Right lobe of liver (tissue), 6 donors: ENCODE data around the gene TRAF3. TPM values are rescaled to one million over a fixed set of nuclear protein-coding genes. Genes with fewer than 3 reads are reported as not detected.

Experiments
- ATAC-seq, 4 donors: fragments of 200-7000 bp; cut with Tn5 transposase; one replicate each; pipeline ENCODE4 v1.9.1; 2020; ENCODE audit warnings: mild to moderate bottlenecking in 4 of 4, moderate library complexity in 4 of 4
- DNase-seq, 3 donors: peaks; one replicate each; pipeline ENCODE4 v3.0.0-alpha.2; 2020
- H3K27ac ChIP-seq, 3 donors: fragments of 200-600 bp; one replicate each; pipeline ENCODE4 v1.8.0; 2022
- H3K27me3 ChIP-seq, 2 donors: fragments of 200-600 bp; one replicate each; pipeline ENCODE4 v1.8.0; 2022
- H3K36me3 ChIP-seq, 4 donors: fragments of 200-600 bp; sonication (generic) in 1 of 4; one replicate each; pipeline versions ENCODE4 v1.5.1 to v1.8.0; 2017 to 2022; ENCODE audit warnings: control low read depth in 1 of 4
- H3K4me1 ChIP-seq, 4 donors: fragments of 200-600 bp; sonication (generic) in 1 of 4; one replicate each; pipeline versions ENCODE4 v1.5.1 to v1.8.0; 2017 to 2022; ENCODE audit warnings: control low read depth in 1 of 4
- H3K4me3 ChIP-seq, 3 donors: fragments of 200-600 bp; one replicate each; pipeline ENCODE4 v1.8.0; 2022
- H3K9me3 ChIP-seq, 4 donors: fragments of 200-600 bp; sonication (generic) in 1 of 4; one replicate each; pipeline versions ENCODE4 v1.5.1 to v1.8.0; 2017 to 2022; ENCODE audit warnings: control low read depth in 1 of 4
- POLR2A ChIP-seq: fragments of 450-650 bp; IDR thresholded peaks from one replicate; pipeline ENCODE4 v1.6.1; 2017; ENCODE audit warnings: antibody characterized with exemption, mild to moderate bottlenecking
- WGBS: methylation state at CpG from one replicate; pipeline ENCODE4 v1.1.6; 2018; ENCODE audit warnings: low coverage, low lambda C conversion rate; ENCODE audit not compliant: insufficient coverage; ENCODE audit errors: missing lambda C conversion rate; 5-methylcytosine and 5-hydroxymethylcytosine counted together
- intact Hi-C, 2 donors: fragments of 100-400 bp; cut with DNase I; formaldehyde crosslinking; loops; one replicate each; pipeline versions ENCODE4 v1.11.2 to v1.14.1; 2022
- total RNA-seq, 6 experiments: library from RNA; depleted of rRNA in 2 of 6; stranded (reverse); fragments of >200 nt in 2 of 6; fragmentation: NEBNext Ultra II Directional in 3 of 6; extraction: Animal tissue kit (Norgen Biotek cat#: 25700) in 3 of 6; gene quantifications; one replicate each; pipeline versions ENCODE4 v1.1.0 to v1.2.4, GENCODE V29; 2016 to 2023
- TF ChIP-seq, protein P1 (sequence below), 4 donors: fragments of 200-600 bp in 3 of 4; fragments of 450-650 bp in 1 of 4; IDR thresholded peaks; one replicate each; pipeline versions ENCODE4 v1.5.1 to v1.8.0; 2016 to 2022; ENCODE audit warnings: antibody characterized with exemption in 4 of 4, mild to moderate bottlenecking in 2 of 4
- donor health status: DM: no; HTN: yes; CAD: no.
- donor health status: DM: no; HTN: no; CAD: no.
- donor health status: DM: no; HTN: no; CAD: no.
- donor health status: DM: no; HTN: yes; CAD: no.
- donor health status: DM: no; HTN: yes; CAD: no.

The TRAF3 gene
- total RNA-seq, 6 experiments from 2014 or later: 5.6 to 10.5 (median 8.3) TPM

DNA sequence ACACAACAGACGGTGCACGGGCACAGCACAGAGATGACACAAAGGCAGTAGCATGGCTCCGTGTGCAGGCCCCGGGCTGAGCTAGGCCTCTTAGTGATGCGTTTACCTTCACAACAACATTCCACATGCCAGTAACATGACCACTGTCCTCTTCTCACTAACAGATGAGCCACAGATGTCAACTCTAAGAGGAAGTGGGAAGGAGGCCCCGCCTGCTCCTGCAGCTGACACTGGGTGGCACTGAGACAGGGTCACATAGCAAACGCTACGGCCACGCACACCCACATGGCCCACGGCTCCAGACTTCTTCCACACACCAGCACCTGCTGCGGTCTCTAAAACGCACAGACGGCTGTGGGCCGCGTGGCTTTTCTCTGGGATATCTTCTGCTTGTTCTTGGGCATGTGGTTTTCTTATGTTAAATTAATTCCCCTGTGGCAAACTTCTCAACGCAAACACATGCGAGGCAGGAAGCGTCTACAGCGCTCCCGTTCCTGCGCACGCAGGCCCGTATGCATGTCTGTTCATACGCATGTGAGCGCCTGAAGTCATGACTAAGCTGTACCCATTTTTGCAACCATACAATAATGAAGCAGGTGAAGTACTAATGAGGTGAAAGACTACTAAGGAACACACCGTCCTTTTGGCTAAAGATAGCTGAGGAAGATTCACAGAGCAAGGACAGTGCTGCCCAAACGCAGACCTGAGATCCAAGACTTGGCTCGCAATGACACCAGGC lies 172.0 kb downstream of the TRAF3 start:
- intact Hi-C loops: no loop called here
- H3K36me3 ChIP-seq: peaks cover 9 to 88% (median 45%) of the 10 kb centered on the region in 4 donors
- H3K27ac ChIP-seq: no peak overlapping the region
- H3K9me3 ChIP-seq: no peaks in the 10 kb centered on the region
- no peak overlapping the region for H3K4me3 ChIP-seq
- peak in 3 of 4 donors; percentile 10 to 17 (median 11) for ATAC-seq
- TF ChIP-seq, protein P1, sequence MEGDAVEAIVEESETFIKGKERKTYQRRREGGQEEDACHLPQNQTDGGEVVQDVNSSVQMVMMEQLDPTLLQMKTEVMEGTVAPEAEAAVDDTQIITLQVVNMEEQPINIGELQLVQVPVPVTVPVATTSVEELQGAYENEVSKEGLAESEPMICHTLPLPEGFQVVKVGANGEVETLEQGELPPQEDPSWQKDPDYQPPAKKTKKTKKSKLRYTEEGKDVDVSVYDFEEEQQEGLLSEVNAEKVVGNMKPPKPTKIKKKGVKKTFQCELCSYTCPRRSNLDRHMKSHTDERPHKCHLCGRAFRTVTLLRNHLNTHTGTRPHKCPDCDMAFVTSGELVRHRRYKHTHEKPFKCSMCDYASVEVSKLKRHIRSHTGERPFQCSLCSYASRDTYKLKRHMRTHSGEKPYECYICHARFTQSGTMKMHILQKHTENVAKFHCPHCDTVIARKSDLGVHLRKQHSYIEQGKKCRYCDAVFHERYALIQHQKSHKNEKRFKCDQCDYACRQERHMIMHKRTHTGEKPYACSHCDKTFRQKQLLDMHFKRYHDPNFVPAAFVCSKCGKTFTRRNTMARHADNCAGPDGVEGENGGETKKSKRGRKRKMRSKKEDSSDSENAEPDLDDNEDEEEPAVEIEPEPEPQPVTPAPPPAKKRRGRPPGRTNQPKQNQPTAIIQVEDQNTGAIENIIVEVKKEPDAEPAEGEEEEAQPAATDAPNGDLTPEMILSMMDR (IDR thresholded peaks at IDR 0.05): no peak
- TF ChIP-seq POLR2A: no peak
- no peaks in the 10 kb centered on the region for H3K27me3 ChIP-seq
- peaks cover 0 to 10% (median 1%) of the 10 kb centered on the region in 4 donors for H3K4me1 ChIP-seq
- 88% methylated on average over 15 of the region's 28 CpGs for WGBS
- DNase-seq: no peak

DNA sequence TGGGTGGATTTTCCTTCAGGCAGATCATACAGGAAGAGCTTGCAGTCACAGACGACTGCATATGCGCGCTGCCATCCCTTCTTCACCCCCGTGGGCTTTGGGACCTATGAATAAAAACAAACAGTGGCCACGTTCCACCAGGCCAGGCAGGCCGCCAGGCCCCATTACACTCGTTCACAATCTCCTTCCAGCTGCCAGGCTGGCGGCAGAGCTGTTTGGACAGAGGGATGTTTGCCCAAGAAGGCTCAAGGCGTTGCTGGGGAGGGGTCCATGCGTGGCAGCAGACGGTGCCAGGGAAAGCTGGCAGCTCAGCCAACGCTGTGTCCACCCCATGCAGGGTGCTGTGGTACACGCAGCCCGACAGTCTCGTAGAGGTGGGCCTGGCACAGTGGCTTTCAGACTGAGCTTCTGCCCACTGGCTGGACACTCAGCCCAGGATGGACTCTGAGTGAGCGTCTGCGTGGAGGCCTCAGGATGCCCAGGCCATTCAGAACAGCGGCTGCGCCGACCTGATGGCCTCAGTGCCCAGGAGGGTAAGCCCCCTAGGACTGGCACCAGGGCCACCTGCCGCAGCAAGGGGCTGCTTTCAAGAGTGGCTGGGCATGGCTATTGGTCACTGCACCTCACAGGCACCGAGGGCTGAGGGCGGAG lies 172.7 kb downstream of the TRAF3 start:
- Histone ChIP-seq H3K36me3 (peaks cover 9 to 88% (median 48%) of the 10 kb centered on the region in 4 donors), H3K4me1 (peaks cover 0 to 10% (median 1%) of the 10 kb centered on the region in 4 donors), H3K27ac (no peak overlapping the region), H3K9me3 (no peaks in the 10 kb centered on the region), H3K4me3 (no peak overlapping the region), H3K27me3 (no peaks in the 10 kb centered on the region)
- DNase-seq (peak in 2 of 3 donors; percentile 66 to 79), ATAC-seq (peak; percentile 67 to 85 (median 81))
- TF ChIP-seq POLR2A: no peak
- TF ChIP-seq, protein P1 (IDR thresholded peaks at IDR 0.05): no peak
- 0% methylated on average over 3 of the region's 23 CpGs for WGBS
- intact Hi-C loops: no loop called here

DNA sequence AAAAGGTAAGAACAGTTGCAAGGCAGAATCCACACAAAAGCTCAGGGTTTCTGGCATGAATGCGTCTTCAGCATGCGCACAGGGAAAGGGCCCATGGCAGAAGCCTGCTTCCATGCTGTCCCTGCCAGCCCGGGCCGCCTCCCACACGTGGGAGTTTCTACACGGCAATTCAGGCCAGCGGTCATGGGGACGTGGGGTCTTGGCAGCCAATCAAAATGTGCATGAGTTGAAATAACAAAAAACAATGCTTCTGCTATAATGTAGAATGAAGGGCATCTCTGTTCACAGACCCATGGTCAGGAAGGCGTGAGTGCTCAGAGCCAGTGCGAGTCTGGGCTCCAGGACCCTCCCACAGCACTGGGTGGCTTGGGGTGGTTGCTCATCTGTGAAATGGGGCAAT lies 173.8 kb downstream of the TRAF3 start:
- intact Hi-C loops: no loop called here
- 72% methylated on average over 4 of the region's 10 CpGs for WGBS
- DNase-seq (no peak), ATAC-seq (no peak)
- Histone ChIP-seq H3K4me1 (peaks cover 0 to 10% (median 1%) of the 10 kb centered on the region in 4 donors), H3K27me3 (no peaks in the 10 kb centered on the region), H3K36me3 (peaks cover 9 to 80% (median 41%) of the 10 kb centered on the region in 4 donors), H3K4me3 (no peak overlapping the region), H3K27ac (no peak overlapping the region), H3K9me3 (no peaks in the 10 kb centered on the region)
- TF ChIP-seq POLR2A: no peak
- TF ChIP-seq, protein P1 (IDR thresholded peaks at IDR 0.05): no peak

DNA sequence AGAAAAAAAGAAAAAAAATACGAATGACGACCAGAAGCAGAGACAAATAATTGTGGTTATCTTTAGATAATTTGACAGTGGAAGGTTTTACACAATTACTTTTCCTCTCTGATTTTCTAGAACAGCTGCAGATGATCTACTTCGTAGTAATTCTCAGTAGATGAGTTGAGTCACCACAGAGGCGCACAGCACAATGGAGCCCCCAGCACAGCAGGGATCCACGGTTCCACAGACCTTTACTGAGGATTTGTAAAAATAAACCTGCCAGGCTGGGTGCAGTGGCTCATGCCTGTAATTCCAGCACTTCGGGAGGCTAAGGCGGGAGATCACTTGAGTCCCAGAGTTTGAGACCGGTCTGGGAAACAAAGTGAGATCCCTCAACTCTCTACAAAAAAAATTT lies 174.6 kb downstream of the TRAF3 start:
- H3K27ac ChIP-seq: no peak overlapping the region
- H3K4me3 ChIP-seq: no peak overlapping the region
- no peak for TF ChIP-seq POLR2A
- TF ChIP-seq, protein P1 (IDR thresholded peaks at IDR 0.05): no peak
- intact Hi-C loops: no loop called here
- DNase-seq: no peak
- peaks cover 4 to 80% (median 38%) of the 10 kb centered on the region in 4 donors for H3K36me3 ChIP-seq
- H3K9me3 ChIP-seq: no peaks in the 10 kb centered on the region
- 80% methylated on average over 6 of the region's 8 CpGs for WGBS
- H3K4me1 ChIP-seq: peaks cover 0 to 10% (median 1%) of the 10 kb centered on the region in 4 donors
- H3K27me3 ChIP-seq: no peaks in the 10 kb centered on the region
- ATAC-seq: no peak
